GM21515 (cell line): Measurements from ENCODE around the gene GRM4.
"Not testable (repeated sequence)": the region's sequence is repeated elsewhere in the genome, so short reads cannot be mapped to it uniquely, and the experiment has no call there.

Experiments used
- ATAC-seq: cut with Tn5 transposase; IDR thresholded peaks from one replicate; pipeline ENCODE4 v1.9.1; 2021; ENCODE audit not compliant: unreplicated experiment

GRM4 gene

DNA sequence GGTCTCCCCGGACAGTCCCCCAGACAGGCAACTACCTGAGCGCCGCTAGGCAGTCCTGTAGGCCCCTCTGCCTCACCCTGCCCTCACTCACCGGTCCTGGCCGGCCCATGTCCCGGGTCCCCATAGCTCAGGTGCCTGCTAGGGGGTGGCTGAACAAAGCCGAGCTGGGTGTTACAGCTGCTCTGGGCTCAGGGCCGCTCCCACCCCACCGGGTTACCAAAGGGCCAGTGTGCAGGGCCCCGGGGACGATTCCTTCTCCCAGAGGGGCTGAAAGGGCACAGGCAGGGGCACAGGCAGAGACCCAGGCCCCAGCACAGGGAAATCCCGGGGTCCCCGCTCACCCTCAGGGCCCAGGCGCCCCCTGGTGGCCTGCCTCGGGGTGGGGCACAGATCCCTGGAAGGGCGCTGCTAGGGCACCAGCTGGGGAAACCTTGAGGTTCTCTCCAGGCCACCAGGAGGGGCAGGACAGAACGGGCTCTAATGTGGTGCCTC lies 118.4 kb downstream of the GRM4 start:
- ATAC-seq, result no peak

DNA sequence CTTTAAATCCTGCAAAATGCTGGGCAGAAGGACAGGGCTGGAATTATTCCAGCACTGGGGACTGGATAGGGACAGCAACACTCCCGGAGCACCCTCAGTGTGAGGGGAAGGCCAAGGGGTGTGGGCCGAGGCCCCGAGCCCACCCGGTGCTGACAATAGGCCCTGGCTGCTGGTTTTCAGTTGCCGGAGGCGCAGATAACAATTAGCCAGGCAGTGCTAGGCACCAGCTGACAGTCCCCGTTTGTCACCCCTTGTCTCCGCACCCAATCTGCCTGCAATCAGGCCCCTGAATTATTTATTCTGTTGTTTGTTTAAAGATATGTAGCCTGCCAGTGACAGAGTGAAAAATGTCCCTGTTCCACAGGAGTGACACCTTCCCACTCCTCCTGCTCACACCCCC lies 120.0 kb downstream of the GRM4 start:
- ATAC-seq, result no peak

DNA sequence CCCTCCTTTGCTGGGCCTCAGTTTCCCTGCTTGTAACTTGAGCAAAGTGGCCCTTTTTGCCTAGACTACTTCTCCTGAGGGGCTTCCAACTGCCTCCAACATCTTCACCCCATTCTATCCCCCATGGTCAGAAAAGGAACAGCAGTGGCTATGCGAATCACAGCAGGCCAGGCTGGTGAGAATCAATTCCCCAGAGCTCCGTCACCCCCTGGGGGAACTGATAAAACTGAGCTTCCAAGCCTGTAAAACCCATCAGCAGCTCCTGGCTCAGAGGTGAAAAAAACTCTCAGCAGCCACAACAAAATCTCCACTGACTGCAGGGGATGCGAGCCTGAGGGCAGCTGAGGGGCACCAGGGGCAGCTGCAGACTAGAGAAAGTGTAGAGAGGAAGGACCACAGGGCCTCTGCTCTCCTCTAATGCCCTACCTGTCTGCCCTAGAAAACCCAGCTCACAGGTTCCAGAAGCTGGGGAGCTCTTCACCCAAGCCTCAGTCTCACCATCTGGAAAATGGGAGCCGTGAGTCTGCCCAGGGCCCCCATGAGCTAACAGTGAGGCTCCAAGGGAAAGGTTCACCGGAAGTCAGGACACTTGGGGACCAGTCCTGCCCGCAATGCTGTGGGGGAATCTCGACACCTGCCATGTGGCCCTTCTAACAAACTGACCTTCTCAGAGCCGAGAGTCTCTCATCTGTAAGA lies 120.6 kb downstream of the GRM4 start:
- no peak for ATAC-seq

DNA sequence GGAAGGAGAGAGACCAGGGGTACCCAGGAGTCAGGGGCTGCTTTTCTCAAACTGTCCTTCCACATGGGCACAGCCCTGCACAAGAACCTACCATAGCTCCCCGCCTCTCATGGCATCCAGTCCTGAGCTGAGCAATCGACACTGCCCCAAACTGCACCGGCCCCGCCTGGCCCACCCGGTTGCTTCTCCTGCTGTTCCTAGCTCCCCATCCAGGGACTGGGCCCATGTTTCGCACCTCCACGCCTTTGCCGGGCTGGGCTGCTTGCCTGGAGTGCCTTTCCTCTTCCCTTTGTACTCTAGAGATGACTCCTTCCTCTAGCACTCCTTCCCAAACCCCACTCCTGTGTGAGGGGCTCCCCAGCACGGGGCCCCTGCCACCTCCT lies 123.0 kb downstream of the GRM4 start:
- no peak for ATAC-seq

DNA sequence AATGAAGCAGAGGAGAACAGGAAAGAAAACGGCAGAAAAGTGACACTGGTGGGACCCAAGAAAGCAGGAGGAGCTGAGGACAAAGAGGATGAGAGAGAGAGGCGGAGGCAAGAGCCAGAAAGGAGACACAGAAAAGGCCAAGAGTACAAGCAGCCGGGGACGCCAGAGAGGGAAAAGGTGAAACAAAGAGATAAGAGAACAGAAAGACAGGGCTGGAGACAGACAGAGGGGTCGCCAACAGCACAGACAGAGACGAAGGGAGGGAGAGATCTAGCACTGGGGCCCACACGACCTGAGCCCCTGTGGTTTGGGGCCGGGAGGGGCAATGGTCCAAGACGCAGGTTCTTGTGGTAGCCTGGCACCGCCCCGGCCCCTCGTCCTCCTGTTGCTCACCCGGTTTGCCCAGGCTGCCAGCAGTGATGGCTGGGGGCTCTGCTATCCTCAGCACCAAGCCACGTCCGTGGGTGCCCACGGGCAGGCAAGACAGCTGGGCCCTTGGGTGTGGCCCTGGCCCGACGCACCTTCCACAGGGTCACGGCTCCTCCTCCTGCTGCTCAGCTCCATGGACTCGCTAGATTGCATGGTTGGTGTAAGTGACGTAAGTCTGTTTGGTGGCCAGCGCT lies 123.5 kb downstream of the GRM4 start:
- ATAC-seq, result no peak

DNA sequence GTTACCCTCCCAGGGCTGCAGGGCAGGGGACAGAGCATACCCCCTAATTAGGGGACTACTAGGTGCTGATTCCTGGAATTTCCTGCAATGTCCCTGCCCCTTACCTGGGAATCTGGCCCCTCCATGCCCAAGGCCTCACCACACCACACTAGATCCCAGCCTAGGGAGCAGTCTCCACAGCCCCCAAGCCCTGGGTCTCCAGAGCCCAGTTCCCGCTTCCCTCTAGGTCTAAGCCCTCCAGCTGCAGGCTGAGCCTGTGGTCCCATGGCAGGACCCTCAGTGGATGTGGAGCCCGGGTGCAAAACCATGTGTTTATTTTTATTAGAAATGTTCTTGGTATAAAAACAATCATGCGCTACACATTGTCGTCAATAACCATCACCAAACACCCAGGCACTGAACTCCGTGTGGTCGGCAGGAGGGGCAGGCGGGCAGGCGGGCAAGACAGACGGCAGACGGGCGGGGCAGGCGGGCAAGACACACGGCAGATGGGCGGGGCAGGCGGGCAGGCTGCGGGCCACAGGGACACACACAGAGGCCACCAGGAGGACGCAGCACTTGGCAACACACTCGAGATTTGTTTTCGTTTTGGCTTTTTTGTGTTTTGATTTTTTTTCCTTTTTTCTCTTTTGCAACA lies 124.2 kb downstream of the GRM4 start:
- ATAC-seq, result no peak

DNA sequence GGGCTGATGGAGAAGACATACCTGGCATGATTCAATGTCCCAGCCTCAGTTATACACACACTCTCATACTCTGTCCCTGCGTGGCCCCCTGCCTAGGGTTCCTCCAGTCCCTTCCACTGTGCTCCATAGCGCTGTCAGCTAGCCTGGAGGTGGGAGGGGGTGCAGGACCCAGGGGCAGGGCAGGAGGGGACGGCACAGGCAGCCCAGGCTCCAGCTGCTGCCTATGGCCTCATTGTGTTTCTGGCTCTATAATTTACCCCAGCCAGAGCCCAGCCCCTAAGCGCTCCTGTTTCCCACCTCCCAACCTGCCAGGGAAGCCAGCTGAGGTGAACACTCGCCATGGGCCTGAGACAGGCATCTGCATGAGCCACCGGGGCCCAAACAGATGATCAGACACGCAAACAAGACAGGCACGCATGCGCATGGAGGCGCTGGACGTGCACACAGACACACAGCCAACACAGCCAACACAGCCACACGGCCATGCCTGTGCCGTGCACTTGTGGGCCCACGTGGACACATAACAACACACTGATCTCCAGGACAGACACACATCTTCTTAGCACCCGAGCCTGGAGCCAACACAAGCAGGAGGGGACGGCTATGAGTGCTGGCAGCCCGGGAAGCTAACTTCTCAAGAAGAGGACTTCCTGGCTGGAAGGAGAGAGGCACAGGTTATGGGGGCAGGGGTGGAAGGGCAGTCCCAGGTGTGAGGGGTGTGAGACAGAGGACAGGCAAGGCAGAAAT lies 124.9 kb downstream of the GRM4 start:
- ATAC-seq, result no peak

DNA sequence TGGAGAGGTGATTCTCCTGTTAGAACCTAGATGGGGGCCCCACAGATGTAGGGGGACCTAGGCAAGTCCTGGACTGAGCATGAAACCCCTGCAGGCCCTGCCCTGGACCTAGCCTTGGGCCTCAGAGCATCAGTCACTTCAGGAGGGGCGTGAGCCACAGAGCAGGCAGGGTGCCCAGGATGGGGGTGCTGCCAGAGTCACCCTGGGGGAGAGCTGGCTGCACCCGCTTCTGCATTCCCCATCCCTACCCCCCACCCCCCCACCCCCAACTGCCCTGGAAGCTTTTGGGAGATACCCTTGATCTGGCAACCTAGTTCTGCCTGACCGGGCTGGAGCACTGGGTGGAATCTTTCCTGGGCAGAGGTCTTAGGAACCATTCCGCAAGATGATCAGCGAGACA lies 125.6 kb downstream of the GRM4 start:
- ATAC-seq, result no peak

DNA sequence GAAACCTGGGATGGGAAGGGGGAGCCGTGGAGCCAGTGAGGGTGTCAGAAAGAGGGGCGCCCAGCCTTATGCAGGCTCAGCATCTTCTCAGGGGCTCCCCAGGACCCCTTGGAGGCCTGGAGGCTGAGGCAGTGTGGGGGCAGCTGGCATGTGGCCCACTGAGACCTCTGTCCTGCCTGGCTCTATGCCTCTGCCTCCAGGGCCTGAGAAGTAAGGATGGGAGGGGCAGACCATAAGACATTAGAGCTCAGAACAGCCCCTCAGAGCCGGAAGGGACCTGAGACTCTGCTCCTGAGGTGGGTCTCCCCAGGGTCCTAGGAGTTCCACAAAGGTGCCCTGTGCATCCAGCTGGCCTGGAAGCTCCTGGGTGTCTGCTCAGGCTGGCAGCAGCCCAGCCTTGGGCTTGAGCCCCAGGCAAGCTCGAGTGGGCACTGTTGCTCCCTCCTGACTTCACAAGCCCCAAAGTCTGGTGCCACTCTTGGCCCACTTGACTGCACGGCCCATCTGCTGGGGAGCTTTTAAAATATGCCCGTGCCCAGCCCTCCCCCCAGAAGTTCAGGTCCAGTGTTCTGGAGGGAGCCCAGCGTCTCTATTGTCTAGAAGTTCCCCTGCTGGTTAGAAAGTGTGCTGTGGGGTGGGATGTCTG lies 126.8 kb downstream of the GRM4 start:
- no peak for ATAC-seq

DNA sequence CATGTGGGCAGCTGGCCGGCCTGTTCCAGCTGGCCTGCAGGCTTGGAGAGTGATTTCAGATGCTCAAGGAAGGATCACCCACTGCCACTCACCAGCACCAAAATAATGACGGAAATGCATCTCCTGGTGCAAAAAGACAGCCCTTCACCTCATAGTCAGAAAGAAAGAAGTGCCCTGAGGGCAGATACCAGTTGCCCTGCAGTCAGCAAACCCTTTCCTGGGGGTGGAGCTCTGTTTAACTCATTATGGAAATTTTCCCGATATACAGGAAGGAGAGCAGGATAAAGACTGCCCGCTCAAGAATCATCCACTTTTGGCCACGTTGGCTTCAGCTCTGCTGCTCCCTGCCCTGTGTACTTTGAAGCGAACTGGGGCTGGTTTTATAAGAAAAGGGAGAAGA lies 127.9 kb downstream of the GRM4 start:
- ATAC-seq, result no peak

DNA sequence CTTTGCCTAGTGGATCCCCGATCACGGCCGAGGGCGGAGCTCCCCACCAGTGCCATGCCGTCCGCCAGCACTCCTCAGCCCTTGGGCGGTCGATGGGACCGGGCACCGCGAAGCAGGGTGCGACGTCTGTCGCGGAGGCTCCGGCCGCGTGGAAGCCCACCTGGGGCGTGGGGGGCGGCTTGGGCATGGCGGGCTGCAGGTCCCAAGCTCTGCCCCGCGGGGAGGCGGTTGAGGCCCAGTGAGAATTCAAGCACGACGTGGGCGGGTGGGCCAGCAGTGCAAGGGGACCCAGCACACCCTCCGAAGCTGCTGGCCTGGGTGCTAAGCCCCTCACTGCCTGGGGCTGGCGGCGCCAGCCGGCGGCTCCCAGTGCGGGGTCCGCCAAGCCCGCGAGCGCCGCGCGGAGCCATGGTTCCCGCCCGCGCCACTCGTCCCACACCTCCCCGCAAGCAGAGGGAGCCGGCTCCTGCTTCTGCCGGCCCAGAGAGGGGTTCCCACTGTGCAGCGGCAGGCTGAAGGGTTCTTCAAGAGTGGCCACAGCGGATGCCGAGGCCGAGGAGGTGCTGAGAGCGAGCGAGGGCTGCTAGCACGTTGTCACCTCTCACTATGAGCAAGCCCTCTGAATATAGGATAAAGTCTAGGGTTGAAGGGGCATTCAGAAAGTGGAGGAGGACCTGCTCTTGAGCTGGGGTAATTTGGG lies 128.6 kb downstream of the GRM4 start:
- no peak for ATAC-seq

DNA sequence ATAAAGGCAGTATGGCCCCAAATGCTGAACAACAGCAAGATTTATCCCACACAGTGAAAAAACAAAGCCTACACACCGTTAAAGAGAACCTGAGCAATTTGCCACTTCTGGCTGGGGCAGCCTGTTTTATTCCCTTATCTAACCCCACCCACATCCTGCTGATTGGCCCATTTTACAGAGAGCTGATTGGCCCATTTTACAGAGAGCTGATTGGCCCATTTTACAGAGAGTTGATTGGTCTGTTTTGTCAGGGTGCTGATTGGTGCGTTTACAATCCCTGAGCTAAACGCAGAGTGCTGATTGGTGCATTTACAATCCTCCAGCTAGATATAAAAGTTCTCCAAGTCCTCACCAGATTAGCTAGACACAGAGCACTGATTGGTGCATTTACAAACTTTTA lies 129.3 kb downstream of the GRM4 start:
- not testable (repeated sequence) for ATAC-seq

DNA sequence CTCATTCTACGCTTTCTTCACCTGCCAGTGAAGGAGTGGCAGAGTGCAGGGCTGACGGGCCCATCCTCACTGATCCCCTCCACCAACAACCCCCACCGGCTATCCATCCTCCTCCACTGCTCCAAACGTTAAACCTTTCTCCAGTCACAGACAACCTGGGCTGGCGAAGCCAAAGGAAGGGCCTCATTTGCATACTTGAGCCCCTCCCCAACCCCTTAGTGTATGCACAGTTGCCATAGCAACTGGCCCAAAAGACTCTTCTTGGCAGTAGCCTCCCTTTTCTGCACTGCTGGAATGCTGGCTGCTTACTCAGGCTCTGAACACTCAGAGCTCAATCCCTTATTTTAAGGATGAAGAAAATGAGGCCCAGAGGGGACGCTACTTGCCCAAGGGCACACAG lies 130.3 kb downstream of the GRM4 start:
- ATAC-seq, result no peak

DNA sequence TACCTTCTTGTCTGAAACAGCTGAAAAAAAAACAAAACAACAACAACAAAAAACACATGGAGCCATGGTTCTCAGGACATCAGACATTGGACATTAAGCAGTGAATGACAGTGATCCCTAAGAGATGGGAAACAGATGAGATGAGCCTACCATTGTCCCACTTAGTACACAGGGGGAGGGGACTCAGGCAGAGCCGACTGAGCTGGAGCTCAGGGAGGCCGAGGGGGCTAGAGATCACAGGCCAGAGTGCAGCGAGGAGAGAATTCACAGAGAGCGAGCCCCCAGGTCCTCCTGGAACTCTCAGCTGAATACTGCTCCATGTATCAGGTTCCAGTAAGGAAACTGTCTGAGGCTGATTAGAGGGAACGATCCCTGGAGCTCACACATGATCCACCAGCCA lies 134.6 kb downstream of the GRM4 start:
- ATAC-seq, result no peak

DNA sequence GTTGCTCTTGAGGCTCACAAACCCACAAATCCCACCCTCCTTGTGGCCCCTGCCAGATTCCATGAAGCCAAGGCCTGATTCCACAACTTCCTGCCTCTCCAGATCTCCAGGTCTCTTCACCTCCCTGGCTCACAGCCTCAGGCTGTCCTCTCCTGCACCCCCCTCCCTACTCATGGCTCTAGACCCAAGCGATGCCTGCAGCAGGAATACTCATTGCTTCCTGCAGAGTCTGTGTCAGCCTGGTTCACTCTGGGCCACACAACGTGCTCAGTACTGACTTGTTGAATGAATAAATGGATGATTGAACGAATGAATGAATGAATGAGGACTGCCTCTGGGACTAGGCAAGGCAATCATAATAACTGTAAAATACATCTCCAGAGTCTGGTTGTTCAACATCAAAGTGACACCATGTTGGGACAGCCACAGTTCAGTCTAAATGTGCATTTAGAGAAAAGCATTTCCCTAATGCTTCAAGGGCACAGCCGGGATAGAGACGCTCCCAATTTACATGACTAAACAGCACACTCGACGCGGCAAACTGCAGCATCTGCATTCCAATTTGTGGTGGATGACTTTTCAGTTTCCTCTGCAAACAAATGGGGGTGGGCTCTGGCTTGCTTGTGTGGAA lies 139.9 kb downstream of the GRM4 start:
- no peak for ATAC-seq

DNA sequence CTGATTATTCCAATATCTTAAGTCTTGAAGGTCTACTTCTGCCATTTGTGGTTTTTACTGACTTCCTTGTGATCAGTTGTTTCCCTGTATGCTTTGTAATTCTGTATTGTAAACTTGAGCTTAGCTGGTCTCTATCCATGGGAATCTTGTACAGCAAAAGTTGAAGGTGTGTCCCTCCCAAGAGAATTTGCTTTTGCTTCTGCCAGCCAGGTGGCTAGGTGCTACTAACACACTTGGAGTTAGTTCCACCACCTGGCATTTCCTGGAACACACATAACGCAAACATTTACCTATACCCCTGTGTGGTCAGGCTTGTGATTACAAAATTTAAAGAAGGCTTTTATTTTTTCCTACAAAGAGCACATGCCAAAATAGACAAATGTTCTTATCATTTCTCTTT lies 141.2 kb downstream of the GRM4 start:
- no peak for ATAC-seq

DNA sequence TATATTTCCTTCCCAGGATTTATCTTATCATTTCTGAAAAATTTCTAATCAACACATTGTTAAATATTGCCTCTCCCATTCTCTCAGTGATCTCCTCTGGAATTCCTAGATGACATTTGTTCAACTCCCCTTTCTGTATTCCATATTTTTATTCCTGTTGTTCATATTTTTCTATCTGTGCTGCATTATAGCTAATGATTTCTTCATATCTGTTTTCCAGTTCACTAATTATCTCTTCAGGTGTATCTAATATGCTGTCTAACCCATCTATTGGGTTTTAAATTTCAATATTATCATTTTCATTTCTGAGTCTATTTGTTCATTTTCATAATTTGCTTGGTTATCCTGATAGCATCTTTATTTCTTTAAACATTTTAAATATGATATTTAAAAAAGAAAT lies 141.9 kb downstream of the GRM4 start:
- ATAC-seq, result no peak

DNA sequence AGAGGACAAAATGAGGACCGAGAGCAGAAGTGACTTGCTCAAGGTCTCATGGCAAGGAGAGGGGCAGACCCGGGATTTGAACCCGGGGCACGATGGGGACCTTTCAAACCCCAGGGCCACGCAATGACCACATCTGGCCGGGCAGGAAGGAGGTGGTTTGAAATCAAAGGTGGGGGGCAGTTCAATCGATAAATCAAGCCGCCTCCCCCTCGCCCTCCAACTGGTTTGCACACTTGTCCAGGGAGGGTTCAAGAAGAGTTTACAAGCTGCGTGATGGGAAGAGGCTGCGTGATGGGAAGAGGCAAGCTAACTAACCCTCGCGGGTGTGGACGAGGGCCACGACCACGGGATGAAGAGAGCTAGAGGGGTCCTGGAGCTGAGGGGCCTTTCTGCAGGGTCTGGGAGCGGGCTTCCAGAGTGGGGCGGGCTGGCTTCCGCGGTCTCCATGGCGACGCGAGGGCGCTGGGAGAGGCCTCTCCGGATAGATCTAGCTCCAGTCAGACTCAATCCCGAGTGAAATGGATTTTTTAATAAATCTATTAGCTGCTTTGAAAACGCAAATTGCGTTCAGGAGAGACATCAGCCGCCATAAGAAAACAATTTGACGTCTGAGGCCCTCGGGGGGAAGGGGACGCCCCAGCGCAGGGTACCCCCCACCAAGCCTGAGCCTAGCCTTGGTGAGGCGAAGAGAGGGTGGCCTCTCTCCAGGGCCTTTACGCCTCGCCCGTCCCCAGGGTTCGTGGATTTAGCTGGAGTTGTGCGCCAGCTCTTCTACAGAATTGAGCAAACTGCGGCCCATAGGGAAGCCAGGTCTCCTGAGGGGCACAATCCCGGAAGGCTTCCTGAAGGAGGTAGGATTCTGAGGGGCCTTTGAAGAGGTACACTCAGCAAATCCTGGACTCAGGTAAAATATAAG lies 143.9 kb downstream of the GRM4 start:
- no peak for ATAC-seq

DNA sequence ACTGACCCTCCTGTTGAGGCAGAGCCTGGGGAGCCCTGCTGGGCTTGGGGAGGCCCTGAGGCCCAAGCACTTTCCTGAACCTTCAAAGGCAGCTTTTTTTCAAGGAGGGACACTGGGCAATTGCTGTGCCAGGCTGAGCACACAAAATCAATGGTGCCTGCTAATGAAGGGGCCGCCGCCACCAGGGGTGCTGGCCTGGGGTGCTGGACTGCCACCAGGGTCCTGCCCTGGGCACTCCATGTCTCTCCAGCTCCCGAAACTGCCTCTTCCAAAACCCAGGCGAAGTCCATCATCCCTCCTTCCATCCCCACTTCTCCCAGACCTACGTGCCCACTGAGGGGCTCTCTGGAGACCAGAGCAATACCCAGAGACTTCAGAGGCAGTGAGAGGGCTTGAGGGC lies 145.6 kb downstream of the GRM4 start:
- no peak for ATAC-seq
